ENCODE results near the gene PTPRB.

PTPRB gene

DNA sequence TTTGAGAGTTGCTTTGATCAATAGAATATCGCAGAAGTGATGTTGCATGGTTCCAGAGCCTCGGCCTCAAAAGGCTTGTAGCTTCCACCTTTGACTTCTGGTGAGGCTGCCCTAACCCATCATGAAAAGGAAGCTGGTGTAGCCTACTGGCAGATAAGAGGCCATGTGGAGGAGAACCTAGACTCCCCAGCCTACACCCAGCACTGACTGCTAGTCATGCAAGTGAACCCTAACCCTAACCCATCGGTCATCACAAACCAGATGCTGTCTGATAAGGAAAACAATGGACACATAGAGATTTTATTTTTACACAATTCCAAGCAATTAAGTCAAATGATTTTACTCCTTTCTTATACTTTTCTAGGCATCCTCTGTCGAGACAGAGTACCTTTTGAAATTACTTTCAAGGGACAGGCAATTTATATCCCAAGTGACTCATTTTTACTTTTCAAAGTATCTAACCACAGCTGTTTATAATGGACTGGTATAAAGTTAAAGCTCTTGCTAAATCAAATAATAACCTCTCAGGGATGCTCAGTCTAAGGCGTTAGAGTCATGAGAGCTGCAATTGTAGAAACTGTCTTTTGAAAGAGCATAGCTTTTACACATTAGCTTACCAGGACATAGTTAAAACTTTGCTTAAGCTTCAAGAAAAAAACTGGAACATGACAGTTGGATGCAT is 17.6 kb downstream of the PTPRB start:
- DNase-seq (ENCODE audit: low read depth, low spot score): no peak
- ChIA-PET CTCF (interaction anchor here (0.6 to 1.7 kb wide), 4 partner anchors 9 to 110 kb away, joined by 3 to 4 read pairs (median 4); no protein-coding TSS in a partner anchor), POLR2A (interaction anchor here (1.0 kb wide), 1 partner anchor 20 kb away, joined by 4 read pairs; no protein-coding TSS in a partner anchor)
- TF ChIP-seq, protein P1, sequence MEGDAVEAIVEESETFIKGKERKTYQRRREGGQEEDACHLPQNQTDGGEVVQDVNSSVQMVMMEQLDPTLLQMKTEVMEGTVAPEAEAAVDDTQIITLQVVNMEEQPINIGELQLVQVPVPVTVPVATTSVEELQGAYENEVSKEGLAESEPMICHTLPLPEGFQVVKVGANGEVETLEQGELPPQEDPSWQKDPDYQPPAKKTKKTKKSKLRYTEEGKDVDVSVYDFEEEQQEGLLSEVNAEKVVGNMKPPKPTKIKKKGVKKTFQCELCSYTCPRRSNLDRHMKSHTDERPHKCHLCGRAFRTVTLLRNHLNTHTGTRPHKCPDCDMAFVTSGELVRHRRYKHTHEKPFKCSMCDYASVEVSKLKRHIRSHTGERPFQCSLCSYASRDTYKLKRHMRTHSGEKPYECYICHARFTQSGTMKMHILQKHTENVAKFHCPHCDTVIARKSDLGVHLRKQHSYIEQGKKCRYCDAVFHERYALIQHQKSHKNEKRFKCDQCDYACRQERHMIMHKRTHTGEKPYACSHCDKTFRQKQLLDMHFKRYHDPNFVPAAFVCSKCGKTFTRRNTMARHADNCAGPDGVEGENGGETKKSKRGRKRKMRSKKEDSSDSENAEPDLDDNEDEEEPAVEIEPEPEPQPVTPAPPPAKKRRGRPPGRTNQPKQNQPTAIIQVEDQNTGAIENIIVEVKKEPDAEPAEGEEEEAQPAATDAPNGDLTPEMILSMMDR (IDR thresholded peaks at IDR 0.05; ENCODE audit: insufficient read depth, low read length, missing control alignments): no peak
- H3K4me3 ChIP-seq (ENCODE audit: low read depth, low read length): no peak overlapping the region

- DNase-seq (ENCODE audit: low read depth, low spot score): no peak
- ChIA-PET CTCF (interaction anchor here (1.0 kb wide), 1 partner anchor 111 kb away, joined by 3 read pairs; no protein-coding TSS in a partner anchor), POLR2A (no interaction called here)
- TF ChIP-seq, protein P1 (IDR thresholded peaks at IDR 0.05; ENCODE audit: insufficient read depth, low read length, missing control alignments): no peak
- H3K4me3 ChIP-seq (ENCODE audit: low read depth, low read length): no peak overlapping the region
Observed at GRCh38 chr12:70618371-70618770, 18.9 kb downstream of the PTPRB start.

DNA sequence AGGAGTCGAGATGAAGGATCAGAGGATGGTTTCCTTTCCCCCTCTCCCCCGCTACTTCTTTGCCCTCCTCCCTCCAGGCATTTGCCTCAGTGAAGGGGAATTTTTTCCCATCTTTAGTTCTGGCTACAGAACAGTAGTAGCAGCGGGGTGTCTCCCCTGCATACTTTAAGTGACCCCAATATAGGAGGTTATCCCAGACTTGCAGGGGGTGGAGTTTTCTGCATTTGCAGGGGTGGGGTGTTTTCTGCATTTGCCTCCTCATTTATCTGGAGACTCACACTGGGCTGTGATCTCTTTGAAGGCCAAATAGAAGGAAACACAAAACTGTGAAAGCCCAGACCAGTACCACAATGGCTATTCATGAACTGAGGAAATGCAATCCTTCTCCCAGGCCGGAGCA is 19.8 kb downstream of the PTPRB start:
- H3K4me3 ChIP-seq (ENCODE audit: low read depth, low read length): no peak overlapping the region
- CTCF ChIA-PET: no interaction called here
- no peak for DNase-seq (ENCODE audit: low read depth, low spot score)
- TF ChIP-seq, protein P1 (IDR thresholded peaks at IDR 0.05; ENCODE audit: insufficient read depth, low read length, missing control alignments): no peak
- POLR2A ChIA-PET: no interaction called here

GRCh38 chr12:70615174-70615866 is 21.9 kb downstream of the PTPRB start:
- TF ChIP-seq, protein P1 (IDR thresholded peaks at IDR 0.05; ENCODE audit: insufficient read depth, low read length, missing control alignments): no peak
- DNase-seq (ENCODE audit: low read depth, low spot score): no peak
- ChIA-PET POLR2A (no interaction called here), CTCF (interaction anchor here (1.2 kb wide), 1 partner anchor 9 kb away, joined by 4 read pairs; no protein-coding TSS in a partner anchor)
- no peak overlapping the region for H3K4me3 ChIP-seq (ENCODE audit: low read depth, low read length)

- ChIA-PET POLR2A (no interaction called here), CTCF (interaction anchor here (0.6 to 1.5 kb wide), 8 partner anchors 8 to 730 kb away, joined by 3 to 4 read pairs (median 4); no protein-coding TSS in a partner anchor)
- no peak for DNase-seq (ENCODE audit: low read depth, low spot score)
- H3K4me3 ChIP-seq (ENCODE audit: low read depth, low read length): peak overlapping the region; percentile 59
- TF ChIP-seq, protein P1 (IDR thresholded peaks at IDR 0.05; ENCODE audit: insufficient read depth, low read length, missing control alignments): no peak
Observed at GRCh38 chr12:70609739-70610491, 27.3 kb downstream of the PTPRB start.
